ENCODE measurements around the gene FAAP20.
A peak's percentile ranks its signal among the peaks of the same experiment; 100 is the strongest.

FAAP20 gene

GRCh38 chr1:2176615-2177014, 18.0 kb downstream of the FAAP20 start:
- Histone ChIP-seq H3K4me3 (ENCODE audit: low read depth, low read length) (no peak overlapping the region), H3K9me3 (ENCODE audit: severe bottlenecking) (no peaks in the 10 kb centered on the region), H3K27ac (no peak overlapping the region), H3K27me3 (ENCODE audit: insufficient read depth, low read depth, severe bottlenecking) (no peaks in the 10 kb centered on the region), H3K36me3 (peaks cover 6% of the 10 kb centered on the region)
- TF ChIP-seq CTCF (IDR thresholded peaks at IDR 0.05; ENCODE audit: low read depth, low read length): no peak
- DNase-seq: no peak

- H3K27ac ChIP-seq: no peak overlapping the region
- peaks cover 6% of the 10 kb centered on the region for H3K36me3 ChIP-seq
- H3K27me3 ChIP-seq (ENCODE audit: insufficient read depth, low read depth, severe bottlenecking): no peaks in the 10 kb centered on the region
- no peak overlapping the region for H3K4me3 ChIP-seq (ENCODE audit: low read depth, low read length)
- no peak for TF ChIP-seq CTCF (IDR thresholded peaks at IDR 0.05; ENCODE audit: low read depth, low read length)
- H3K9me3 ChIP-seq (ENCODE audit: severe bottlenecking): no peaks in the 10 kb centered on the region
- DNase-seq: no peak
Measured at GRCh38 chr1:2175681-2176454, 18.7 kb downstream of the FAAP20 start.

GRCh38 chr1:2175055-2175414, 19.5 kb downstream of the FAAP20 start:
- H3K36me3 ChIP-seq: no peaks in the 10 kb centered on the region; the same call in none of the 2 replicates
- H3K4me3 ChIP-seq (ENCODE audit: low read depth, low read length): no peak overlapping the region
- H3K27ac ChIP-seq: no peak overlapping the region
- H3K9me3 ChIP-seq (ENCODE audit: severe bottlenecking): no peaks in the 10 kb centered on the region
- TF ChIP-seq CTCF (IDR thresholded peaks at IDR 0.05; ENCODE audit: low read depth, low read length): no peak
- no peaks in the 10 kb centered on the region for H3K27me3 ChIP-seq (ENCODE audit: insufficient read depth, low read depth, severe bottlenecking)
- DNase-seq: no peak

GRCh38 chr1:2174348-2175054, 20.1 kb downstream of the FAAP20 start:
- no peak overlapping the region for H3K4me3 ChIP-seq (ENCODE audit: low read depth, low read length)
- DNase-seq: peak; percentile 71

GRCh38 chr1:2173546-2174347, 20.8 kb downstream of the FAAP20 start:
- H3K9me3 ChIP-seq (ENCODE audit: severe bottlenecking): no peaks in the 10 kb centered on the region
- DNase-seq: no peak
- no peak overlapping the region for H3K27ac ChIP-seq
- no peak overlapping the region for H3K4me3 ChIP-seq (ENCODE audit: low read depth, low read length)
- H3K36me3 ChIP-seq: no peaks in the 10 kb centered on the region; the same call in none of the 2 replicates
- H3K27me3 ChIP-seq (ENCODE audit: insufficient read depth, low read depth, severe bottlenecking): no peaks in the 10 kb centered on the region
- no peak for TF ChIP-seq CTCF (IDR thresholded peaks at IDR 0.05; ENCODE audit: low read depth, low read length)

More at GRCh38 chr1:2174348-2175054, 20.1 kb downstream of the FAAP20 start:
- Histone ChIP-seq H3K36me3 (no peaks in the 10 kb centered on the region; the same call in none of the 2 replicates), H3K27me3 (ENCODE audit: insufficient read depth, low read depth, severe bottlenecking) (no peaks in the 10 kb centered on the region), H3K27ac (no peak overlapping the region), H3K9me3 (ENCODE audit: severe bottlenecking) (no peaks in the 10 kb centered on the region)
- peak; percentile 97 for TF ChIP-seq CTCF (IDR thresholded peaks at IDR 0.05; ENCODE audit: low read depth, low read length)
